ENCODE data around the gene PWWP2B. TPM values are rescaled to one million over a fixed set of nuclear protein-coding genes. Genes with fewer than 3 reads are reported as not detected.

The PWWP2B gene
- total and polyA plus RNA-seq, 2 of the 8 experiments (the other 6 are each of a cell fraction or from before 2014, with no cell fraction given), result 5.3 to 10.8 TPM

DNA sequence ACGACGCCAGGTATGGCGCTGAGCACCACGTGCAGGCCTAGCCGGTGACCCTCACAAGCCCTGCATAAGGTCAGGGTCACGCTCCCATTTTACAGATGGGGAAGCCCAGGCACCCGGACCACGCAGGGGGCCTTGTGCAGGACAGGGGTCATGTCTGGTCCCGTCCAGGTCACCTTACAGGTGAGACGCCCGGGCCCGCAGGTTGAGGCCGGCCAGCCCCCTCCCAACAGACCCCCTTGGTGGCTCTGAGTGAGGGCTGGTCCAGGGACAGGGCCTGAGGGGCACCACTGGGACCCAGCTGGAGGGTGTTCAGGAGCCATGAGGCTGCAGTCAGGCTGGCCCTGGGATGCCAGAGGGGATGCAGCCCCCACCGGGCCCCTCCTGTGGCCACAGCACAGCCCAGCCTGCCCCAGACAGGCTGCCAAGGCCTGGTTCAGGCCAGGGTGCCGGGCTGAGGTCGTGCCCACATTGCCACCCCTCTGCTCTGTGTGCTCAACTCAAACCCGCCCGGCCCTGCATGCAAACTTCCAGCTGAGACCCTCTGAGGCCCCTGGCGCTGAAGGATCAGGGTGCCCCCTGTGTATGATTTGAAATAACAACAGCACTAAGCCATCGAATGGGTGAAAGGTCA is 69.0 kb downstream of the PWWP2B start (continued):
- TF ChIP-seq SIRT6 (IDR thresholded peaks at IDR 0.05; ENCODE audit: low read length) (no peak), RAD21 (IDR thresholded peaks at IDR 0.05 in 1 of 2, conservative IDR thresholded peaks at IDR 0.05 in 1 of 2; ENCODE audit: low read depth in 2 of 2, low read length in 2 of 2) (no peak), TCF12 (IDR thresholded peaks at IDR 0.05; ENCODE audit: low read depth, low read length) (no peak), GABPA (IDR thresholded peaks at IDR 0.05; ENCODE audit: borderline replicate concordance, insufficient read depth, low read length) (no peak)
- TF ChIP-seq, protein P1, sequence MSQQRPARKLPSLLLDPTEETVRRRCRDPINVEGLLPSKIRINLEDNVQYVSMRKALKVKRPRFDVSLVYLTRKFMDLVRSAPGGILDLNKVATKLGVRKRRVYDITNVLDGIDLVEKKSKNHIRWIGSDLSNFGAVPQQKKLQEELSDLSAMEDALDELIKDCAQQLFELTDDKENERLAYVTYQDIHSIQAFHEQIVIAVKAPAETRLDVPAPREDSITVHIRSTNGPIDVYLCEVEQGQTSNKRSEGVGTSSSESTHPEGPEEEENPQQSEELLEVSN (IDR thresholded peaks at IDR 0.05), result no peak

All from H1 (cell line).